IMR-90 (cell line): ENCODE measurements around the gene GPR149. TPM values are rescaled to one million over a fixed set of nuclear protein-coding genes. Genes with fewer than 3 reads are reported as not detected.

Experiments used
- ATAC-seq: fragments of 200-7000 bp; cut with Tn5 transposase; 2 replicates; pipeline ENCODE4 v1.9.1; 2020; ENCODE audit warnings: low read depth, mild to moderate bottlenecking, moderate library complexity
- BruUV-seq: library from RNA; stranded (reverse); fragments of 400-500 nt; replicated peaks from 2 replicates; lab custom pipeline; 2021; lab: Mats Ljungman, UMichigan
- CTCF ChIA-PET: fragments of 300-600 bp; formaldehyde crosslinking; extraction: SDS; loops from one replicate; lab custom pipeline; 2021; ENCODE audit warnings: antibody characterized with exemption; lab: Yijun Ruan, JAX
- POLR2A ChIA-PET: fragments of 300-600 bp; sonication (Branson Sonifier 250); formaldehyde crosslinking; loops from one replicate; lab custom pipeline; 2022; ENCODE audit warnings: antibody characterized with exemption; ENCODE audit not compliant: unreplicated experiment; lab: Charles Lee
- DNase-seq: peaks from one replicate; pipeline ENCODE4 v3.0.0; 2013
- H2AFZ ChIP-seq: replicated peaks from 2 replicates; pipeline ENCODE3; 2013; ENCODE audit warnings: low read length, mild to moderate bottlenecking; ENCODE audit not compliant: poor library complexity
- H2AK5ac ChIP-seq: 2 replicates; pipeline ENCODE4 v1.6.1; 2013; ENCODE audit warnings: low read depth, low read length, inconsistent platforms
- H2AK9ac ChIP-seq: replicated peaks from 2 replicates; pipeline ENCODE3; 2013; ENCODE audit warnings: mild to moderate bottlenecking, low read depth, low read length, moderate library complexity; ENCODE audit not compliant: poor library complexity
- H2BK120ac ChIP-seq: 2 replicates; pipeline ENCODE4 v1.6.1; 2013; ENCODE audit warnings: low read depth, low read length, inconsistent platforms
- H2BK15ac ChIP-seq: 3 replicates; pipeline ENCODE4 v1.6.1; 2013; ENCODE audit warnings: low read depth, low read length, inconsistent platforms
- H2BK20ac ChIP-seq: 2 replicates; pipeline ENCODE4 v1.6.1; 2013; ENCODE audit warnings: low read depth, mild to moderate bottlenecking, inconsistent platforms, low read length, moderate library complexity
- H2BK5ac ChIP-seq: 2 replicates; pipeline ENCODE4 v1.6.1; 2013; ENCODE audit warnings: mild to moderate bottlenecking, low read depth, low read length, inconsistent platforms; ENCODE audit not compliant: poor library complexity, severe bottlenecking
- H3K14ac ChIP-seq: replicated peaks from 2 replicates; pipeline ENCODE4 v1.6.1; 2013; ENCODE audit warnings: low read depth, low read length, inconsistent platforms
- H3K18ac ChIP-seq: 2 replicates; pipeline ENCODE4 v1.6.1; 2013; ENCODE audit warnings: low read depth, low read length, control low read depth
- H3K23ac ChIP-seq: 2 replicates; pipeline ENCODE4 v1.6.1; 2013; ENCODE audit warnings: low read depth, low read length, inconsistent platforms
- H3K27ac ChIP-seq: 2 replicates; pipeline ENCODE4 v1.5.1; 2013; ENCODE audit warnings: mild to moderate bottlenecking, control low read depth, low read length; ENCODE audit not compliant: insufficient read depth
- H3K27me3 ChIP-seq: 2 replicates; pipeline ENCODE4 v1.6.1; 2013; ENCODE audit warnings: low read length; ENCODE audit not compliant: control insufficient read depth, insufficient read depth
- H3K36me3 ChIP-seq: 2 replicates; pipeline ENCODE4 v1.6.1; 2013; ENCODE audit warnings: low read length, mixed read lengths; ENCODE audit not compliant: control insufficient read depth, insufficient read depth
- H3K4ac ChIP-seq: 2 replicates; pipeline ENCODE4 v1.6.1; 2013; ENCODE audit warnings: low read depth, low read length, inconsistent platforms
- H3K4me1 ChIP-seq: 2 replicates; pipeline ENCODE4 v1.6.1; 2013; ENCODE audit warnings: low read length, mixed read lengths; ENCODE audit not compliant: control insufficient read depth, insufficient read depth
- H3K4me2 ChIP-seq: 2 replicates; pipeline ENCODE4 v1.6.1; 2013; ENCODE audit warnings: low read depth, mild to moderate bottlenecking, control low read depth, low read length, moderate library complexity
- H3K4me3 ChIP-seq: 2 replicates; pipeline ENCODE4 v1.5.1; 2013; ENCODE audit warnings: low read depth, mild to moderate bottlenecking, control low read depth, low read length, moderate library complexity; ENCODE audit not compliant: insufficient read depth
- H3K56ac ChIP-seq: 2 replicates; pipeline ENCODE4 v1.6.1; 2013; ENCODE audit warnings: low read length, inconsistent platforms; ENCODE audit not compliant: insufficient read depth; ENCODE audit errors: extremely low read depth
- H3K79me1 ChIP-seq, 2 experiments: 2 replicates each; pipeline ENCODE4 v1.6.1; 2013; ENCODE audit warnings: low read length in 2 of 2, inconsistent platforms in 1 of 2, low read depth in 1 of 2
- H3K9ac ChIP-seq: 2 replicates; pipeline ENCODE4 v1.6.1; 2013; ENCODE audit warnings: low read depth, low read length, control low read depth
- H3K9me1 ChIP-seq: 2 replicates; pipeline ENCODE4 v1.6.1; 2013; ENCODE audit warnings: low read length, inconsistent platforms; ENCODE audit not compliant: insufficient read depth
- H3K9me3 ChIP-seq: 2 replicates; pipeline ENCODE4 v1.6.1; 2013; ENCODE audit warnings: low read length; ENCODE audit not compliant: control insufficient read depth, insufficient read depth
- H4K20me1 ChIP-seq: 2 replicates; pipeline ENCODE4 v1.6.1; 2013; ENCODE audit warnings: low read length, inconsistent platforms; ENCODE audit not compliant: insufficient read depth
- H4K5ac ChIP-seq: 2 replicates; pipeline ENCODE4 v1.6.1; 2013; ENCODE audit warnings: mild to moderate bottlenecking, low read depth, low read length, control low read depth
- H4K8ac ChIP-seq, 2 experiments: 2 replicates each; pipeline ENCODE4 v1.6.1; 2013; ENCODE audit warnings: low read depth in 2 of 2, low read length in 2 of 2, control low read depth in 1 of 2, inconsistent platforms in 1 of 2
- H4K91ac ChIP-seq: 2 replicates; pipeline ENCODE4 v1.6.1; 2013; ENCODE audit warnings: low read depth, low read length, inconsistent platforms; ENCODE audit not compliant: insufficient read depth
- BHLHE40 ChIP-seq: fragments of 150-350 bp; IDR thresholded peaks from 2 replicates; pipeline ENCODE4 v1.6.1; 2016; ENCODE audit warnings: mild to moderate bottlenecking, low read depth, low read length
- CHD1 ChIP-seq: IDR thresholded peaks from 2 replicates; pipeline ENCODE4 v1.6.1; 2012; ENCODE audit warnings: low read depth, low read length, improper control_type of control experiment
- CTCF ChIP-seq: conservative IDR thresholded peaks from 2 replicates; pipeline ENCODE4 v1.5.1; 2012; ENCODE audit warnings: mild to moderate bottlenecking, low read depth, low read length, improper control_type of control experiment
- ELK1 ChIP-seq: fragments of 150-350 bp; IDR thresholded peaks from 2 replicates; pipeline ENCODE4 v1.6.1; 2016; ENCODE audit warnings: low read depth, mild to moderate bottlenecking, low read length, moderate library complexity, borderline replicate concordance
- MAFK ChIP-seq: IDR thresholded peaks from 2 replicates; pipeline ENCODE4 v1.6.1; 2012; ENCODE audit warnings: low read depth, low read length, improper control_type of control experiment
- MAZ ChIP-seq: IDR thresholded peaks from 2 replicates; pipeline ENCODE4 v1.6.1; 2012; ENCODE audit warnings: low read depth, mild to moderate bottlenecking, low read length, improper control_type of control experiment, moderate library complexity, borderline replicate concordance
- NFE2L2 ChIP-seq: fragments of 150-350 bp; IDR thresholded peaks from 2 replicates; pipeline ENCODE4 v1.6.1; 2016; ENCODE audit warnings: low read depth, mild to moderate bottlenecking, low read length
- POLR2A ChIP-seq: IDR thresholded peaks from 2 replicates; pipeline ENCODE4 v1.6.1; 2012; ENCODE audit warnings: mild to moderate bottlenecking, low read depth, low read length
- SMC3 ChIP-seq: fragments of 150-350 bp; IDR thresholded peaks from 2 replicates; pipeline ENCODE4 v1.6.1; 2016; ENCODE audit warnings: low read depth, mild to moderate bottlenecking, antibody characterized with exemption, low read length, moderate library complexity
- USF2 ChIP-seq: fragments of 150-350 bp; IDR thresholded peaks from 2 replicates; pipeline ENCODE4 v1.6.1; 2017; ENCODE audit warnings: mild to moderate bottlenecking, antibody characterized with exemption, low read length, low read depth
- WGBS, 2 experiments: methylation state at CpG; one replicate each; pipeline versions ENCODE4 v1.1.5 to v1.1.7; 2013; ENCODE audit warnings: missing lambda C conversion rate in 2 of 2; ENCODE audit not compliant: insufficient read length in 1 of 2; ENCODE audit errors: extremely low coverage in 2 of 2; 5-methylcytosine and 5-hydroxymethylcytosine counted together
- dilution Hi-C: fragments of 300-500 bp; cut with HindIII; formaldehyde crosslinking; loops from one replicate; pipeline ENCODE4 v1.14.3; 2018; ENCODE audit warnings: low sequenced_read_pairs; ENCODE audit not compliant: unreplicated experiment
- in situ Hi-C: fragments of 300-500 bp; cut with MboI; formaldehyde crosslinking; loops from 3 replicates; pipeline ENCODE4 v1.14.3; 2019; ENCODE audit warnings: low sequenced_read_pairs, inconsistent platforms, mixed read lengths
- intact Hi-C: fragments of 100-400 bp; cut with micrococcal nuclease; formaldehyde crosslinking; loops from 2 replicates; pipeline ENCODE4 v1.10.0; 2022
- polyA plus RNA-seq, 3 experiments: library from polyadenylated mRNA; depleted of rRNA; stranded (reverse); fragments of >200 nt; gene quantifications; 2 replicates each; pipeline ENCODE4 v1.2.3, GENCODE V29; 2012; ENCODE audit warnings: low replicate concordance in 1 of 3
- total RNA-seq: library from RNA; depleted of rRNA; stranded (reverse); fragments of >200 nt; gene quantifications from 2 replicates; pipeline ENCODE4 v1.2.3, GENCODE V29; 2012

The GPR149 gene
- total and polyA plus RNA-seq, 2 of the 4 experiments (the other 2 are of a cell fraction) = not detected

- no peaks in the 10 kb centered on the region for H3K9me3 ChIP-seq
- intact Hi-C loops (loop anchor here (10.0 kb wide), 2 partner anchors 417 to 1517 kb away; partner anchors contain the start of gene SLC33A1), in situ Hi-C loops (no loop called here), dilution Hi-C loops (no loop called here)
- H3K4ac ChIP-seq = no peak overlapping the region
- no CpG with 5 or more reads among the region's 6 CpGs for WGBS, 2 experiments
- no peak overlapping the region for H2AK5ac ChIP-seq
- H3K4me3 ChIP-seq = no peak overlapping the region
- POLR2A ChIA-PET = no interaction called here
- no TSS peak for BruUV-seq
- CTCF ChIA-PET = interaction anchor here (0.6 kb wide), 1 partner anchor 1397 kb away, joined by 5 read pairs; no protein-coding TSS in a partner anchor
- no peak overlapping the region for H3K9ac ChIP-seq
- no peak overlapping the region for H4K5ac ChIP-seq
- ATAC-seq (no peak), DNase-seq (no peak)
- H2BK20ac ChIP-seq = no peak overlapping the region
- TF ChIP-seq MAFK (no peak), BHLHE40 (no peak), NFE2L2 (no peak), SMC3 (no peak), ELK1 (no peak), CHD1 (no peak), CTCF (no peak), MAZ (no peak), POLR2A (no peak), USF2 (no peak)
- no peak overlapping the region for H4K91ac ChIP-seq
- no peak overlapping the region for H2BK120ac ChIP-seq
- H3K56ac ChIP-seq = no peak overlapping the region
- no peak overlapping the region for H3K4me2 ChIP-seq
- no peak overlapping the region for H3K27ac ChIP-seq
- H3K79me1 ChIP-seq = no peaks in the 10 kb centered on the region
- H3K4me1 ChIP-seq = no peaks in the 10 kb centered on the region
- no peak overlapping the region for H2BK5ac ChIP-seq
- H2AK9ac ChIP-seq = no peak overlapping the region
- no peaks in the 10 kb centered on the region for H3K36me3 ChIP-seq
- H4K8ac ChIP-seq = no peak overlapping the region
- no peaks in the 10 kb centered on the region for H4K20me1 ChIP-seq
- H3K14ac ChIP-seq = no peak overlapping the region
- no peak overlapping the region for H3K23ac ChIP-seq
- no peak overlapping the region for H2AFZ ChIP-seq
- H2BK15ac ChIP-seq = no peak overlapping the region
- peaks cover 2% of the 10 kb centered on the region; the same call in 1 of the 2 replicates for H3K27me3 ChIP-seq
- no peak overlapping the region for H3K18ac ChIP-seq
- no peaks in the 10 kb centered on the region for H3K9me1 ChIP-seq
Measured at GRCh38 chr3:154338008-154338407, 92.0 kb downstream of the GPR149 start.
